Measurements from ENCODE around the gene AOX1. TPM values are rescaled to one million over a fixed set of nuclear protein-coding genes. Genes with fewer than 3 reads are reported as not detected.
A peak's percentile ranks its signal among the peaks of the same experiment; 100 is the strongest.

AOX1 gene
- polyA plus RNA-seq, 4 donors: 0.45 to 27.3 (median 1.8) TPM

DNA sequence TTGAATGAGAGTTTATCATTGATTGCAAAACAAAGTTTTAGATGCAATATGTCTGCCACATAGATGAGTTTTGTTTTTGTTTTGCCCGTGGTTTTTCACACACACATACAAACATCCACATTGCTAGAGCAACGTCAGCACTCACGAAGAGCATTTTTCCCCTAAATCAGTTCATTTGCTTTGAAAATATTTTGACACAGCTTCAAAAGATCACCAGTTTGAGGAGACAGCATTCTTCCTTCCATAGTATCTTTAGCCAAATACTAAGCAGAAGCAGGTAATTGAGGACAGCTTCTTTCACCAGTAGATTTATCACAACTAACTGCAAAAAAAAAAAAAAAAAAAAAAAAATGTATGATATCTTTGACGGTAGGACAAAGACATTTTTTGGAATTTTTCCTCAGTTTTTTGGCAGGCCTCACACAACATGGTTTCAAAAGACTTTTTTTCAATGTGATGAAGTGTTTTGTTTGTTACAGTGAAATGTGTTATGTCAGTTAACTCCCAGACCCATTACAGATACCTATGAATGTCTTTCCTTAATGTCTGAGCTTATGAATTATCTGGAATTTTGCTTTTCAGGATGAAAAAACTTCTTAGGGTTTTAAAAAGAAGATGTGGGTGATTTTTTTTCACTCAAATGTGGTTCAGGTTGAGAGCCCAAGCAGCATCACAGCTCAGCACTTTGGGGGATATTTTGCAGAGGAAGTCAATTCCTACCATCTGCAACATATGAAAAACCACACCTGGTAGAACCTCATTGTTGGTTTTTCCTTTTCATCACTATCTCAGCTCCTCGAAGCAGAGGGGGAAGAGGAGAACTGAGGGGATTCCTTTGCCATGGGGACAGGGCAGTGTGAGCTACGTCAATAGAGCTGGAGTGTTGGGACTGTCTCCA lies 31.6 kb downstream of the AOX1 start:
- no peaks in the 10 kb centered on the region for H3K4me1 ChIP-seq (ENCODE audit: control insufficient read depth in 3 of 3, insufficient read depth in 2 of 3, low read depth in 1 of 3, low read length in 2 of 3)
- H3K9me3 ChIP-seq (ENCODE audit: control insufficient read depth in 2 of 2, insufficient read depth in 1 of 2, low read depth in 1 of 2, low read length in 1 of 2): no peaks in the 10 kb centered on the region
- DNase-seq (no peak), FAIRE-seq (no peak)
- H3K4me3 ChIP-seq (ENCODE audit: low read depth in 1 of 3, low read length in 3 of 3): no peak overlapping the region
- no peaks in the 10 kb centered on the region for H3K27me3 ChIP-seq (ENCODE audit: control insufficient read depth in 3 of 3, insufficient read depth in 3 of 3, low read length in 3 of 3)
- H3K27ac ChIP-seq (ENCODE audit: low read depth in 1 of 3, low read length in 2 of 3): no peak overlapping the region
- WGBS, 3 donors: 60 to 84% (median 67%) methylated on average over 6 of the region's 6 CpGs
- H3K36me3 ChIP-seq (ENCODE audit: control insufficient read depth in 3 of 3, insufficient read depth in 2 of 3, low read depth in 1 of 3, low read length in 3 of 3): peaks cover 0 to 3% (median 0%) of the 10 kb centered on the region in 3 donors

DNA sequence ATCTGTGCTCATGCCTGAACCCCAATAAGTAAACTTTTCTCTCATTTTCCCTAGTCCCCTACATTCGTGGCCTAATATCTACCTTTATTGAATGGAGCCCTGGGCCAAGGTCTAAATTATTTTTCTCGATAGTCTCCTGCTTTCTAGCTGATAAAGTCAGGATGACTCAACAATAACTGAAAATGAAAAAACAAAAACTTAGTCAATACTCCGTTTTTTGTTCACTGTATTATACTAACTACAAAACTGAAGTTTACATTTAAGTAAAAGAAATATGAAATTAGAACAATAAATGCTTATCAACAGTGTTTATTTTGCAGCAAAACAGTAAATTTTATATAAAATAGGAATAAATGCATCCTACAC lies 32.2 kb downstream of the AOX1 start:
- Histone ChIP-seq H3K27ac (ENCODE audit: low read depth in 1 of 3, low read length in 2 of 3) (no peak overlapping the region), H3K4me3 (ENCODE audit: low read depth in 1 of 3, low read length in 3 of 3) (no peak overlapping the region), H3K36me3 (ENCODE audit: control insufficient read depth in 3 of 3, insufficient read depth in 2 of 3, low read depth in 1 of 3, low read length in 3 of 3) (peaks cover 0 to 3% (median 0%) of the 10 kb centered on the region in 3 donors), H3K4me1 (ENCODE audit: control insufficient read depth in 3 of 3, insufficient read depth in 2 of 3, low read depth in 1 of 3, low read length in 2 of 3) (no peaks in the 10 kb centered on the region), H3K27me3 (ENCODE audit: control insufficient read depth in 3 of 3, insufficient read depth in 3 of 3, low read length in 3 of 3) (no peaks in the 10 kb centered on the region), H3K9me3 (ENCODE audit: control insufficient read depth in 2 of 2, insufficient read depth in 1 of 2, low read depth in 1 of 2, low read length in 1 of 2) (no peaks in the 10 kb centered on the region)
- FAIRE-seq (no peak), DNase-seq (no peak)
- WGBS, 3 donors: 32 to 49% (median 40%) methylated on average over 3 of the region's 3 CpGs

- Histone ChIP-seq H3K27ac (ENCODE audit: low read depth in 1 of 3, low read length in 2 of 3) (no peak overlapping the region), H3K4me1 (ENCODE audit: control insufficient read depth in 3 of 3, insufficient read depth in 2 of 3, low read depth in 1 of 3, low read length in 2 of 3) (no peaks in the 10 kb centered on the region), H3K4me3 (ENCODE audit: low read depth in 1 of 3, low read length in 3 of 3) (no peak overlapping the region), H3K27me3 (ENCODE audit: control insufficient read depth in 3 of 3, insufficient read depth in 3 of 3, low read length in 3 of 3) (no peaks in the 10 kb centered on the region), H3K36me3 (ENCODE audit: control insufficient read depth in 3 of 3, insufficient read depth in 2 of 3, low read depth in 1 of 3, low read length in 3 of 3) (peaks cover 0 to 3% (median 0%) of the 10 kb centered on the region in 3 donors), H3K9me3 (ENCODE audit: control insufficient read depth in 2 of 2, insufficient read depth in 1 of 2, low read depth in 1 of 2, low read length in 1 of 2) (no peaks in the 10 kb centered on the region)
- 30 to 56% (median 54%) methylated on average over 3 of the region's 3 CpGs for whole genome bisulfite sequencing, 3 donors
- FAIRE-seq (no peak), DNase-seq (peak; percentile 12 to 51)
Observed at GRCh38 chr2:200618590-200619021, 32.8 kb downstream of the AOX1 start.

DNA sequence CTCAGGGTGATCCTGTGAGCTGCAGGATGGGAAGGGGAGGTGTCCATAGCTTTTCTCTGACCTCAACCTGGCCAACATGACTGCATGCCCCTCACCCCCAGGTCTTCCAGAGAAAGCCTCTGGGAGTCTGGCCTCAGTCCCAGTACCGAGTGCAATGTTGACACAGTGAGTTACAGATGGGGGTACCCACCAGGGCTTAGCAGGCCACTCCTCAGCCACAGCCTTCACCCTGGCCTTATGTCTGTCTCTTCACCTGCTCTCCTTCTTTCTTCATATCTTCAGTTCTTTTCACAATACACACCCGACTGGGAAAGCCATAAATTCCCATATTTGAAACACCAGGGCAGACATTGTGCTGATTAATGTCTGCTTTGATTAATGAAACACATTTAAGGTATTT lies 33.5 kb downstream of the AOX1 start:
- no peak overlapping the region for H3K27ac ChIP-seq (ENCODE audit: low read depth in 1 of 3, low read length in 2 of 3)
- no peaks in the 10 kb centered on the region for H3K27me3 ChIP-seq (ENCODE audit: control insufficient read depth in 3 of 3, insufficient read depth in 3 of 3, low read length in 3 of 3)
- H3K4me1 ChIP-seq (ENCODE audit: control insufficient read depth in 3 of 3, insufficient read depth in 2 of 3, low read depth in 1 of 3, low read length in 2 of 3): no peaks in the 10 kb centered on the region
- peaks cover 0 to 3% (median 0%) of the 10 kb centered on the region in 3 donors for H3K36me3 ChIP-seq (ENCODE audit: control insufficient read depth in 3 of 3, insufficient read depth in 2 of 3, low read depth in 1 of 3, low read length in 3 of 3)
- H3K9me3 ChIP-seq (ENCODE audit: control insufficient read depth in 2 of 2, insufficient read depth in 1 of 2, low read depth in 1 of 2, low read length in 1 of 2): no peaks in the 10 kb centered on the region
- no peak for FAIRE-seq
- DNase-seq: no peak
- WGBS, 3 donors: 9 to 53% (median 24%) methylated on average over 2 of the region's 2 CpGs
- H3K4me3 ChIP-seq (ENCODE audit: low read depth in 1 of 3, low read length in 3 of 3): no peak overlapping the region

DNA sequence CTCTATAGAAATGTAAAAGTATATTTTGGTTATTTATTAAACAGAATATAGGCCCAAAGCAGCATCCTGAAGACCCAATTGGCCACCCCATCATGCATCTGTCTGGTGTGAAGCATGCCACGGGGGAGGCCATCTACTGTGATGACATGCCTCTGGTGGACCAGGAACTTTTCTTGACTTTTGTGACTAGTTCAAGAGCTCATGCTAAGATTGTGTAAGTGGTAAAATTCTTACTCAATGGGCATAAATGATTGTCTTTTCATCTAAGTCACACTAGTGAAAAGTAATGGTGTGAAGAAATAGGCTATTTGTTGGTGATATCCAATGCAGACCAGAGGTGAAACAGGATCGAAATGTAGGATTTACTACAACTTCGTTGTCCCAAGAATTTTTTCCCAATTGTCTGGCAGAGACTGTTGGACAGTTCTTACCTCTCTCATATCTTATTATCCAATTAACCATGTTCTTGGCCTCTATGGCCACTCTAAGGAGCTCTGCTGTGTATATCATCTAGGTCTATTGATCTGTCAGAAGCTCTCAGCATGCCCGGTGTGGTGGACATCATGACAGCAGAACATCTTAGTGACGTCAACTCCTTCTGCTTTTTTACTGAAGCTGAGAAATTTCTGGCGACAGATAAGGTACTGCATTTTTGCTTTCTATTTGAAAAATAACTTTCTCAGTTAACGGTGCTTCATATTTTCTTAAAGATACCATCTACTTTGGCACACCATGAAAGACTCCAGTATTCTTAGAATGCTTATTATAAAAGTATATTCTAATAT lies 35.0 kb downstream of the AOX1 start:
- no peak for FAIRE-seq
- H3K27ac ChIP-seq (ENCODE audit: low read depth in 1 of 3, low read length in 2 of 3): no peak overlapping the region
- H3K36me3 ChIP-seq (ENCODE audit: control insufficient read depth in 3 of 3, insufficient read depth in 2 of 3, low read depth in 1 of 3, low read length in 3 of 3): peaks cover 0 to 3% (median 0%) of the 10 kb centered on the region in 3 donors
- H3K4me3 ChIP-seq (ENCODE audit: low read depth in 1 of 3, low read length in 3 of 3): no peak overlapping the region
- DNase-seq: no peak
- H3K4me1 ChIP-seq (ENCODE audit: control insufficient read depth in 3 of 3, insufficient read depth in 2 of 3, low read depth in 1 of 3, low read length in 2 of 3): peaks cover 0 to 5% (median 0%) of the 10 kb centered on the region in 3 donors
- H3K27me3 ChIP-seq (ENCODE audit: control insufficient read depth in 3 of 3, insufficient read depth in 3 of 3, low read length in 3 of 3): no peaks in the 10 kb centered on the region
- no peaks in the 10 kb centered on the region for H3K9me3 ChIP-seq (ENCODE audit: control insufficient read depth in 2 of 2, insufficient read depth in 1 of 2, low read depth in 1 of 2, low read length in 1 of 2)
- WGBS, 3 donors: 92 to 95% (median 94%) methylated on average over 7 of the region's 7 CpGs

- no peak overlapping the region for H3K27ac ChIP-seq (ENCODE audit: low read depth in 1 of 3, low read length in 2 of 3)
- peaks cover 0 to 3% (median 0%) of the 10 kb centered on the region in 3 donors for H3K36me3 ChIP-seq (ENCODE audit: control insufficient read depth in 3 of 3, insufficient read depth in 2 of 3, low read depth in 1 of 3, low read length in 3 of 3)
- H3K9me3 ChIP-seq (ENCODE audit: control insufficient read depth in 2 of 2, insufficient read depth in 1 of 2, low read depth in 1 of 2, low read length in 1 of 2): no peaks in the 10 kb centered on the region
- DNase-seq (no peak), FAIRE-seq (no peak)
- no peak overlapping the region for H3K4me3 ChIP-seq (ENCODE audit: low read depth in 1 of 3, low read length in 3 of 3)
- 85 to 93% (median 86%) methylated on average over 1 of the region's 1 CpG for WGBS, 3 donors
- no peaks in the 10 kb centered on the region for H3K27me3 ChIP-seq (ENCODE audit: control insufficient read depth in 3 of 3, insufficient read depth in 3 of 3, low read length in 3 of 3)
- H3K4me1 ChIP-seq (ENCODE audit: control insufficient read depth in 3 of 3, insufficient read depth in 2 of 3, low read depth in 1 of 3, low read length in 2 of 3): peaks cover 0 to 5% (median 0%) of the 10 kb centered on the region in 3 donors
Observed at GRCh38 chr2:200622106-200622505, 36.3 kb downstream of the AOX1 start.

- DNase-seq: no peak
- peaks cover 0 to 5% (median 0%) of the 10 kb centered on the region in 3 donors for H3K4me1 ChIP-seq (ENCODE audit: control insufficient read depth in 3 of 3, insufficient read depth in 2 of 3, low read depth in 1 of 3, low read length in 2 of 3)
- no peak overlapping the region for H3K27ac ChIP-seq (ENCODE audit: low read depth in 1 of 3, low read length in 2 of 3)
- no peak for FAIRE-seq
- no peaks in the 10 kb centered on the region for H3K27me3 ChIP-seq (ENCODE audit: control insufficient read depth in 3 of 3, insufficient read depth in 3 of 3, low read length in 3 of 3)
- no peaks in the 10 kb centered on the region for H3K9me3 ChIP-seq (ENCODE audit: control insufficient read depth in 2 of 2, insufficient read depth in 1 of 2, low read depth in 1 of 2, low read length in 1 of 2)
- no peaks in the 10 kb centered on the region for H3K36me3 ChIP-seq (ENCODE audit: control insufficient read depth in 3 of 3, insufficient read depth in 2 of 3, low read depth in 1 of 3, low read length in 3 of 3)
- H3K4me3 ChIP-seq (ENCODE audit: low read depth in 1 of 3, low read length in 3 of 3): no peak overlapping the region
- WGBS, 3 donors: 79 to 94% (median 80%) methylated on average over 2 of the region's 2 CpGs
Observed at GRCh38 chr2:200624026-200624425, 38.2 kb downstream of the AOX1 start.

DNA sequence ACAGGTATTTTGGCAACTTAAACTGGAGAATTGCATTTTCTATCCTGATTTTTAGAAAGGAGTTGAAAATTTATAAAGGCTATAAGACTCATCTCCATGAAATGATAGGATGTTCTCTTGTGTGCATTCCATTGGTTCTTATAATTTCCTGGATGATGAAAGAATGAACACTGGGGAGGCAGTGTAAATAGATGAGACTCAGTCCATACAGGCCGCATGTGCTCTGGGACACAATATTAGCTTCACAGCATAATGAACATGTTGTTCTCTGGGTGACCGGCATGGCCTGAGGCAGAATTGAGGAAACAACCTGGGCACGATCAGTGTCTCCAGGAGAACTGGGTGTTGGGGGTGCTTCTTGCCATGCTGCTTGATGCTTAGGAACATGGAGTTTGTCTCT lies 38.8 kb downstream of the AOX1 start:
- Histone ChIP-seq H3K36me3 (ENCODE audit: control insufficient read depth in 3 of 3, insufficient read depth in 2 of 3, low read depth in 1 of 3, low read length in 3 of 3) (no peaks in the 10 kb centered on the region), H3K9me3 (ENCODE audit: control insufficient read depth in 2 of 2, insufficient read depth in 1 of 2, low read depth in 1 of 2, low read length in 1 of 2) (no peaks in the 10 kb centered on the region), H3K4me1 (ENCODE audit: control insufficient read depth in 3 of 3, insufficient read depth in 2 of 3, low read depth in 1 of 3, low read length in 2 of 3) (peaks cover 0 to 5% (median 0%) of the 10 kb centered on the region in 3 donors), H3K27ac (ENCODE audit: low read depth in 1 of 3, low read length in 2 of 3) (no peak overlapping the region), H3K4me3 (ENCODE audit: low read depth in 1 of 3, low read length in 3 of 3) (no peak overlapping the region), H3K27me3 (ENCODE audit: control insufficient read depth in 3 of 3, insufficient read depth in 3 of 3, low read length in 3 of 3) (no peaks in the 10 kb centered on the region)
- 94 to 95% (median 95%) methylated on average over 3 of the region's 3 CpGs for WGBS, 3 donors
- DNase-seq: no peak
- FAIRE-seq: no peak

Data from small intestine (tissue), 7 donors.